Measurements from ENCODE around the gene EBP. TPM values are rescaled to one million over a fixed set of nuclear protein-coding genes. Genes with fewer than 3 reads are reported as not detected.

The EBP gene
- total and polyA plus RNA-seq, 2 donors (not counting 3 experiments of a cell fraction or from before 2014, with no cell fraction given): 102 to 183 TPM

GRCh38 chrX:48576108-48576507, 54.5 kb downstream of the EBP start:
- DNase-seq (ENCODE audit: low read depth, low spot score) (no peak), FAIRE-seq (no peak)

More at GRCh38 chrX:48576108-48576507, 54.5 kb downstream of the EBP start:
- Histone ChIP-seq H4K20me1 (replicated peaks; ENCODE audit: control insufficient read depth, extremely low read depth, insufficient read depth, low read length) (no peaks in the 10 kb centered on the region), H3K36me3 (ENCODE audit: control insufficient read depth in 2 of 2, extremely low read depth in 1 of 2, insufficient read depth in 2 of 2, low read length in 2 of 2) (peaks cover 6 to 18% of the 10 kb centered on the region in 2 experiments), H3K4me3 (replicated peaks in 1 of 3; ENCODE audit: insufficient read depth in 1 of 3, low read depth in 1 of 3, low read length in 3 of 3) (peak overlapping the region in 2 of 3 experiments; percentile 60 to 96), H2AFZ (ENCODE audit: low read depth, low read length) (no peak overlapping the region), H3K79me2 (ENCODE audit: control insufficient read depth, insufficient read depth, low read length) (peaks cover 23% of the 10 kb centered on the region), H3K9me1 (replicated peaks; ENCODE audit: control insufficient read depth, extremely low read depth, insufficient read depth, low read length) (no peaks in the 10 kb centered on the region), H3K4me2 (ENCODE audit: insufficient read depth, low read length) (peak overlapping the region; percentile 83), H3K4me1 (ENCODE audit: control insufficient read depth, extremely low read depth, insufficient read depth, low read length) (peaks cover 20% of the 10 kb centered on the region), H3K27ac (ENCODE audit: insufficient read depth, low read depth, low read length) (no peak overlapping the region), H3K9me3 (replicated peaks; ENCODE audit: control insufficient read depth, insufficient read depth, low read length) (no peaks in the 10 kb centered on the region), H3K27me3 (ENCODE audit: control insufficient read depth in 2 of 2, insufficient read depth in 2 of 2, low read length in 2 of 2) (no peaks in the 10 kb centered on the region), H3K9ac (replicated peaks; ENCODE audit: extremely low read depth, insufficient read depth, low read length) (peak overlapping the region; percentile 98)
- dilution Hi-C loops (cut with MboI; ENCODE audit: extremely low pct_ligation_motif_present, low sequenced_read_pairs) (no loop called here), intact Hi-C loops (cut with micrococcal nuclease) (no loop called here)
- CTCF ChIA-PET: no interaction called here
- POLR2A ChIA-PET: interaction anchor here (0.8 kb wide), 1 partner anchor 108 kb away, joined by 3 read pairs; no protein-coding TSS in a partner anchor
- no TSS peak for BruUV-seq (replicated peaks)
- TF ChIP-seq MAX (IDR thresholded peaks at IDR 0.05; ENCODE audit: insufficient read depth, insufficient read length) (no peak), JUN (IDR thresholded peaks at IDR 0.05; ENCODE audit: borderline replicate concordance, insufficient read depth, insufficient read length, low read depth) (no peak), EZH2 (IDR thresholded peaks at IDR 0.05; ENCODE audit: borderline replicate concordance, low read depth, low read length, severe bottlenecking) (no peak), POLR2AphosphoS5 (IDR thresholded peaks at IDR 0.05; ENCODE audit: insufficient read depth, low read depth, low read length) (no peak), MYC (IDR thresholded peaks at IDR 0.05; ENCODE audit: low read depth, low read length) (no peak), GATA2 (IDR thresholded peaks at IDR 0.05; ENCODE audit: insufficient read depth, insufficient read length, low read depth, low read length) (no peak), POLR2A (IDR thresholded peaks at IDR 0.05; ENCODE audit: low read depth, low read length) (no peak), FOS (IDR thresholded peaks at IDR 0.05; ENCODE audit: borderline replicate concordance, insufficient read depth, low read length) (no peak)
- TF ChIP-seq, protein P1, sequence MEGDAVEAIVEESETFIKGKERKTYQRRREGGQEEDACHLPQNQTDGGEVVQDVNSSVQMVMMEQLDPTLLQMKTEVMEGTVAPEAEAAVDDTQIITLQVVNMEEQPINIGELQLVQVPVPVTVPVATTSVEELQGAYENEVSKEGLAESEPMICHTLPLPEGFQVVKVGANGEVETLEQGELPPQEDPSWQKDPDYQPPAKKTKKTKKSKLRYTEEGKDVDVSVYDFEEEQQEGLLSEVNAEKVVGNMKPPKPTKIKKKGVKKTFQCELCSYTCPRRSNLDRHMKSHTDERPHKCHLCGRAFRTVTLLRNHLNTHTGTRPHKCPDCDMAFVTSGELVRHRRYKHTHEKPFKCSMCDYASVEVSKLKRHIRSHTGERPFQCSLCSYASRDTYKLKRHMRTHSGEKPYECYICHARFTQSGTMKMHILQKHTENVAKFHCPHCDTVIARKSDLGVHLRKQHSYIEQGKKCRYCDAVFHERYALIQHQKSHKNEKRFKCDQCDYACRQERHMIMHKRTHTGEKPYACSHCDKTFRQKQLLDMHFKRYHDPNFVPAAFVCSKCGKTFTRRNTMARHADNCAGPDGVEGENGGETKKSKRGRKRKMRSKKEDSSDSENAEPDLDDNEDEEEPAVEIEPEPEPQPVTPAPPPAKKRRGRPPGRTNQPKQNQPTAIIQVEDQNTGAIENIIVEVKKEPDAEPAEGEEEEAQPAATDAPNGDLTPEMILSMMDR (IDR thresholded peaks at IDR 0.05; ENCODE audit: extremely low read depth in 1 of 2, insufficient read depth in 1 of 2, low read depth in 1 of 2, low read length in 2 of 2): no peak

Other genes starting within 250 kb of the EBP start
- gene SSX3, start 165.1 kb upstream of the EBP start, total RNA-seq: not detected in 2 replicates
- not detected in 2 replicates for gene SSX3, start 165.1 kb upstream of the EBP start, polyA plus RNA-seq
- gene SSX4, start 138.3 kb upstream of the EBP start, total RNA-seq: not detected in 2 replicates
- gene SSX4, start 138.3 kb upstream of the EBP start, polyA plus RNA-seq: not detected in 2 replicates
- gene SSX4B, start 109.8 kb upstream of the EBP start, total RNA-seq: not detected in 2 replicates
- not detected in 2 replicates for gene SSX4B, start 109.8 kb upstream of the EBP start, polyA plus RNA-seq
- 25.1 and 28.8 TPM in 2 replicates for gene SLC38A5, start 51.5 kb upstream of the EBP start, total RNA-seq
- gene SLC38A5, start 51.5 kb upstream of the EBP start, polyA plus RNA-seq: 21.6 and 24.1 TPM in 2 replicates
- gene FTSJ1, start 45.6 kb upstream of the EBP start, total RNA-seq: 52.9 and 59.9 TPM in 2 replicates
- 63.9 and 76.3 TPM in 2 replicates for gene FTSJ1, start 45.6 kb upstream of the EBP start, polyA plus RNA-seq
- 7.6 and 12.0 TPM in 2 replicates for gene PORCN, start 12.8 kb upstream of the EBP start, total RNA-seq
- gene PORCN, start 12.8 kb upstream of the EBP start, polyA plus RNA-seq: 20.9 and 21.0 TPM in 2 replicates
- 14.4 and 16.3 TPM in 2 replicates for gene TBC1D25, start 17.9 kb downstream of the EBP start, total RNA-seq
- gene TBC1D25, start 17.9 kb downstream of the EBP start, polyA plus RNA-seq: 16.0 and 18.3 TPM in 2 replicates
- gene RBM3, start 52.7 kb downstream of the EBP start, total RNA-seq: 477 and 485 TPM in 2 replicates
- gene RBM3, start 52.7 kb downstream of the EBP start, polyA plus RNA-seq: 223 and 313 TPM in 2 replicates
- gene WDR13, start 75.7 kb downstream of the EBP start, total RNA-seq: 85.0 and 96.1 TPM in 2 replicates
- 169 and 253 TPM in 2 replicates for gene WDR13, start 75.7 kb downstream of the EBP start, polyA plus RNA-seq
- gene WAS, start 162.0 kb downstream of the EBP start, total RNA-seq: 0.73 TPM in 1 of 2 replicates, not detected in the other
- not detected in 2 replicates for gene WAS, start 162.0 kb downstream of the EBP start, polyA plus RNA-seq
- gene SUV39H1, start 174.9 kb downstream of the EBP start, total RNA-seq: 18.2 and 20.0 TPM in 2 replicates
- 19.0 and 22.0 TPM in 2 replicates for gene SUV39H1, start 174.9 kb downstream of the EBP start, polyA plus RNA-seq
- gene GLOD5, start 239.9 kb downstream of the EBP start, total RNA-seq: not detected in 2 replicates
- gene GLOD5, start 239.9 kb downstream of the EBP start, polyA plus RNA-seq: not detected in 2 replicates